Tibial nerve (tissue), 4 donors: ENCODE data around the gene FAM107B.

ENCODE experiments used
- CTCF ChIP-seq, 5 experiments: fragments of 200-600 bp in 3 of 5; fragments of 450-650 bp in 2 of 5; sonication (generic) in 3 of 5; IDR thresholded peaks; one replicate each; pipeline ENCODE4 v1.5.1; 2016 to 2019; ENCODE audit warnings: antibody characterized with exemption in 5 of 5, mild to moderate bottlenecking in 3 of 5, moderate library complexity in 2 of 5
- EP300 ChIP-seq, 2 donors: sonication (generic); formaldehyde crosslinking; IDR thresholded peaks; one replicate each; pipeline ENCODE4 v1.6.1; 2017; ENCODE audit warnings: antibody characterized with exemption in 2 of 2, mild to moderate bottlenecking in 1 of 2
- POLR2A ChIP-seq, 2 donors: fragments of 450-650 bp; IDR thresholded peaks; one replicate each; pipeline ENCODE4 v1.6.1; 2017; ENCODE audit warnings: antibody characterized with exemption in 2 of 2, mild to moderate bottlenecking in 2 of 2, moderate library complexity in 2 of 2

DNA sequence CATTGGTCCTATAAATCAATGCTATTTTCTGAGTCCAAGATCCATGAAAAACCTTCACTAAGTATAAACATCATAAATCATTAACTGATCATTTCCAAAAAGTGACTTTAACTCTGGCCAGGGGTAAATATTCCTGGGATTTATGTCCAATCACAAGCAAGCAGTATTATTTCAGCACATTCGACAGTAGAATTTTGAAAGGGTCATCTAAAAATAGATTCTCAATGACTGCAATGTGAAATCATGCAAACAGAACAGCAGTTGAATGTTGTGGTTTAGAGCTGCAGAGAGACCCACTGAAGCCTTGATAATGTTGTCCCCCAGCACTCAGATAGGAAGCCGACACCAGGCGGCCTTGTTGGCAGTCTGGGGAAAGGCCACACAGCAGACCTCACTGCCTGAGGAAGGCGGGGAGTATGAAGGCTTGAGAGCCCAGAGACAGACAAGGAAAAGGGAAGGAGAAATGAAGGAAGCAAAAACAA is 38.1 kb downstream of the FAM107B start:
- TF ChIP-seq CTCF (IDR thresholded peaks at IDR 0.05): no peak
- TF ChIP-seq EP300 (IDR thresholded peaks at IDR 0.05): peak in 1 of 2 donors; percentile 32
- no peak for TF ChIP-seq POLR2A (IDR thresholded peaks at IDR 0.05)
